K562 (cell line): ENCODE results near the gene SND1. TPM values are rescaled to one million over a fixed set of nuclear protein-coding genes. Genes with fewer than 3 reads are reported as not detected.

Experiments used
- ATAC-seq: fragments of 200-7000 bp; cut with Tn5 transposase; 3 replicates; pipeline ENCODE4 v1.9.1; 2020; ENCODE audit warnings: moderate library complexity
- BruUV-seq: library from RNA; stranded (reverse); fragments of 400-500 nt; replicated peaks from 2 replicates; lab custom pipeline; 2021; lab: Mats Ljungman, UMichigan
- CTCF ChIA-PET: fragments of 300-600 bp; formaldehyde crosslinking; extraction: SDS; loops from one replicate; lab custom pipeline; 2021; ENCODE audit warnings: low intra/inter-chr PET ratio; lab: Yijun Ruan, JAX
- POLR2A ChIA-PET: fragments of 300-600, 350-650 bp; sonication (Branson Sonifier 250); formaldehyde crosslinking; extraction: SDS; loops from one replicate; lab custom pipeline; 2021; ENCODE audit warnings: antibody characterized with exemption, inconsistent platforms; lab: Yijun Ruan, JAX
- DNase-seq, 4 experiments: peaks; one replicate each; pipeline versions ENCODE4 v3.0.0 to v3.0.0-alpha.2; 2011 to 2018; ENCODE audit warnings: low spot score in 3 of 4, mixed read lengths in 3 of 4; ENCODE audit errors: extremely low read depth in 1 of 4
- FAIRE-seq: peaks from 2 replicates; lab custom pipeline; 2011; peaks lifted over from hg19 to GRCh38; lab: Jason Lieb, UNC
- H2AFZ ChIP-seq: 2 replicates; pipeline ENCODE4 v1.6.0; 2011; ENCODE audit warnings: low read depth, low read length, control low read depth, inconsistent platforms
- H3K27ac ChIP-seq: fragments of 200-600 bp; 3 replicates; pipeline ENCODE4 v1.8.0; 2011; ENCODE audit warnings: low read depth, mild to moderate bottlenecking, control low read depth, inconsistent platforms, low read length, moderate library complexity, mixed read lengths; ENCODE audit errors: extremely low read depth
- H3K27me3 ChIP-seq, 2 experiments: fragments of 300-600 bp in 1 of 2; 2 replicates in 1 of 2; 3 replicates in 1 of 2; pipeline versions ENCODE4 v1.6.0 to v1.8.0; 2011; ENCODE audit warnings: inconsistent platforms in 2 of 2, low read length in 2 of 2, mild to moderate bottlenecking in 1 of 2, mixed read lengths in 1 of 2, moderate library complexity in 1 of 2; ENCODE audit not compliant: control insufficient read depth in 2 of 2, insufficient read depth in 2 of 2
- H3K36me3 ChIP-seq: fragments of 300-600 bp; 3 replicates; pipeline ENCODE4 v1.8.0; 2011; ENCODE audit warnings: mild to moderate bottlenecking, low read length, inconsistent platforms; ENCODE audit not compliant: control insufficient read depth, insufficient read depth
- H3K4me1 ChIP-seq, 2 experiments: fragments of 200-600 bp in 1 of 2; replicated peaks in 1 of 2; 2 replicates in 1 of 2; 3 replicates in 1 of 2; pipeline versions ENCODE4 v1.5.1 to v1.8.0; 2011; ENCODE audit warnings: inconsistent platforms in 2 of 2, low read length in 2 of 2, mild to moderate bottlenecking in 1 of 2, mixed read lengths in 1 of 2, moderate library complexity in 1 of 2; ENCODE audit not compliant: control insufficient read depth in 2 of 2, insufficient read depth in 2 of 2
- H3K4me2 ChIP-seq: 2 replicates; pipeline ENCODE4 v1.6.1; 2011; ENCODE audit warnings: low read length, control low read depth, inconsistent platforms, mixed read lengths; ENCODE audit not compliant: insufficient read depth
- H3K4me3 ChIP-seq: fragments of 200-600 bp; sonication (generic), shearing (Covaris generic); 2 replicates; pipeline ENCODE4 v1.5.1; 2016; ENCODE audit warnings: control low read depth, inconsistent platforms
- H3K79me2 ChIP-seq: fragments of 200-600 bp; 3 replicates; pipeline ENCODE4 v1.8.0; 2011; ENCODE audit warnings: low read length, inconsistent platforms; ENCODE audit not compliant: control insufficient read depth, insufficient read depth
- H3K9ac ChIP-seq, 2 experiments: 2 replicates each; pipeline versions ENCODE4 v1.6.0 to v1.6.1; 2011; ENCODE audit warnings: low read depth in 2 of 2, low read length in 2 of 2, control low read depth in 1 of 2, inconsistent platforms in 1 of 2, mild to moderate bottlenecking in 1 of 2, mixed read lengths in 1 of 2; ENCODE audit not compliant: insufficient read depth in 1 of 2
- H3K9me1 ChIP-seq: one replicate; pipeline ENCODE4 v1.6.0; 2011; ENCODE audit warnings: inconsistent platforms, mild to moderate bottlenecking, low read length, moderate library complexity; ENCODE audit not compliant: control insufficient read depth, insufficient read depth
- H3K9me3 ChIP-seq: replicated peaks from 2 replicates; pipeline ENCODE4 v1.5.1; 2011; ENCODE audit warnings: low read depth, low read length, inconsistent platforms; ENCODE audit not compliant: control insufficient read depth, insufficient read depth
- H4K20me1 ChIP-seq: replicated peaks from 2 replicates; pipeline ENCODE4 v1.6.1; 2011; ENCODE audit warnings: low read length, inconsistent platforms, mixed read lengths; ENCODE audit not compliant: control insufficient read depth, insufficient read depth
- BHLHE40 ChIP-seq: IDR thresholded peaks from 2 replicates; pipeline ENCODE4 v1.6.1; 2011; ENCODE audit warnings: low read length, improper control_type of control experiment
- PCBP2 ChIP-seq: fragments of 200-400 bp; formaldehyde crosslinking; IDR thresholded peaks from 2 replicates; pipeline ENCODE4 v1.6.1; 2018; ENCODE audit warnings: low read length, low read depth, mild to moderate bottlenecking, moderate library complexity; ENCODE audit not compliant: poor library complexity, severe bottlenecking
- SMARCB1 ChIP-seq: IDR thresholded peaks from 2 replicates; pipeline ENCODE4 v1.6.1; 2011; ENCODE audit warnings: improper control_type of control experiment, low read depth; ENCODE audit not compliant: insufficient read length
- ZNF165 ChIP-seq: fragments of 250-450 bp; sonication (Bioruptor Pico); IDR thresholded peaks from 2 replicates; pipeline ENCODE4 v1.4.0; 2020; ENCODE audit warnings: borderline replicate concordance
- WGBS: fragments of 100-300 bp; shearing (Covaris generic); methylation state at CpG from one replicate; pipeline ENCODE4 v1.1.6; 2016; ENCODE audit warnings: low coverage, mixed read lengths; ENCODE audit not compliant: insufficient coverage; ENCODE audit errors: missing lambda C conversion rate; 5-methylcytosine and 5-hydroxymethylcytosine counted together
- in situ Hi-C: fragments of 300-500 bp; cut with MboI; formaldehyde crosslinking; loops from 4 replicates; pipeline ENCODE4 v1.15.0; 2018; ENCODE audit warnings: inconsistent platforms, mixed read lengths
- intact Hi-C: fragments of 100-400 bp; cut with micrococcal nuclease; formaldehyde crosslinking; loops from 2 replicates; pipeline ENCODE4 v1.14.2; 2022
- polyA plus RNA-seq, 8 experiments: library from polyadenylated mRNA; depleted of rRNA in 4 of 8; stranded (reverse) in 5 of 8; unstranded in 3 of 8; fragments of >200 nt; fragmentation: Nextera tagmentation in 2 of 8; fragmentation: Illumina TruSeq in 1 of 8; extraction: Ambion mirVana in 2 of 8; extraction: Trizol in 1 of 8; gene quantifications; 2 replicates each; pipeline versions ENCODE4 v1.2.1 to v1.2.3, GENCODE V29; 2011 to 2014; ENCODE audit warnings: inconsistent platforms in 1 of 8, missing spikeins in 1 of 8
- total RNA-seq, 7 experiments: library from RNA; depleted of rRNA in 6 of 7; stranded (reverse); fragments of >200 nt in 6 of 7; fragmentation: Illumina TruSeq in 2 of 7; extraction: Trizol in 2 of 7; gene quantifications; 2 replicates each; pipeline versions ENCODE4 v1.2.1 to v1.2.3, GENCODE V29; 2011 to 2021; ENCODE audit warnings: low replicate concordance in 1 of 7

Gene SND1
- total and polyA plus RNA-seq, 9 of the 15 experiments (the other 6 are each of a cell fraction or from before 2014, with no cell fraction given), result 46.5 to 307 (median 191) TPM

DNA sequence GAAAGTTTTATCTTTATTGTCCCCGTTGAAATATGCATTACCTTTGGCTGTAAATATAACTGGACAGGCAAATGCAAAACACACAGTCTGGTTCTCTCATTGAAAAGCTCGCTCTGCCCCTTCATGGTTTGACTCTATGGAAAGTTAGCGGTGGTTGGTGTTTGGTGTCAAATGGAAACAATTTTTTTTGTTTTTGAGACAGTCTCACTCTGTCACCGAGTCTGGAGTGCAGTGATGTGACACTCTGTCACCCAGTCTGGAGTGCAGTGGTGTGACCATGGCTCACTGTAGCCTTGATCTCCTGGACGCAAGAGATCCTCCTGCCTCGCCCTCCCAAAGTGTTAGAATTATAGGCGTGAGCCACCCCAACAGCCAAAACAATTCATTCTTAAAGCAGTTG, 229.6 kb downstream of the SND1 start:
- no peak for DNase-seq
- TF ChIP-seq BHLHE40, result no peak
- TF ChIP-seq, all 486 proteins: peak for 0
- Histone ChIP-seq H3K79me2 (peaks cover 68% of the 10 kb centered on the region), H3K9ac (no peak overlapping the region), H3K4me3 (no peak overlapping the region), H3K4me1 (peaks cover 21 to 54% of the 10 kb centered on the region in 2 experiments), H4K20me1 (peaks cover 9% of the 10 kb centered on the region; the same call in 1 of the 2 replicates), H2AFZ (no peak overlapping the region), H3K9me3 (no peaks in the 10 kb centered on the region), H3K27ac (no peak overlapping the region), H3K9me1 (peaks cover 9% of the 10 kb centered on the region), H3K4me2 (no peak overlapping the region), H3K36me3 (peaks cover 26% of the 10 kb centered on the region), H3K27me3 (no peaks in the 10 kb centered on the region)
- BruUV-seq, result no TSS peak
- intact Hi-C loops (no loop called here), in situ Hi-C loops (no loop called here)
- WGBS, result 91% methylated on average over 7 of the region's 7 CpGs
- no peak for FAIRE-seq
- no peak for ATAC-seq
- CTCF ChIA-PET, result interaction anchor here (0.6 kb wide), 1 partner anchor 60 kb away, joined by 4 read pairs; no protein-coding TSS in a partner anchor
- POLR2A ChIA-PET, result interaction anchor here (0.6 to 1.5 kb wide), 3 partner anchors 10 to 94 kb away, joined by 3 to 9 read pairs (median 3); no protein-coding TSS in a partner anchor

- H4K20me1 ChIP-seq, result peaks cover 8% of the 10 kb centered on the region; the same call in 1 of the 2 replicates
- H3K9me1 ChIP-seq, result peaks cover 9% of the 10 kb centered on the region
- FAIRE-seq (no peak), DNase-seq (no peak), ATAC-seq (no peak)
- ChIA-PET POLR2A (interaction anchor here (1.5 kb wide), 1 partner anchor 14 kb away, joined by 4 read pairs; no protein-coding TSS in a partner anchor), CTCF (no interaction called here)
- peaks cover 26 to 58% of the 10 kb centered on the region in 2 experiments for H3K4me1 ChIP-seq
- intact Hi-C loops (no loop called here), in situ Hi-C loops (no loop called here)
- no peak overlapping the region for H3K27ac ChIP-seq
- peaks cover 71% of the 10 kb centered on the region for H3K79me2 ChIP-seq
- H3K27me3 ChIP-seq, result no peaks in the 10 kb centered on the region
- no peaks in the 10 kb centered on the region for H3K9me3 ChIP-seq
- no TSS peak for BruUV-seq
- 83% methylated on average over 2 of the region's 3 CpGs for WGBS
- peaks cover 26% of the 10 kb centered on the region for H3K36me3 ChIP-seq
- TF ChIP-seq ZNF165 (CRISPR knock-in tag) (no peak), PCBP2 (peak; percentile 75), SMARCB1 (no peak)
- H2AFZ ChIP-seq, result no peak overlapping the region
- no peak overlapping the region for H3K4me2 ChIP-seq
- no peak overlapping the region for H3K9ac ChIP-seq
- no peak overlapping the region for H3K4me3 ChIP-seq
Measured at GRCh38 chr7:127882313-127882920, 230.4 kb downstream of the SND1 start.
